HG02588 (cell line): Measurements from ENCODE around the gene ZNF319.

ENCODE experiments used
- ATAC-seq: cut with Tn5 transposase; IDR thresholded peaks from one replicate; pipeline ENCODE4 v1.9.1; 2021; ENCODE audit warnings: mild to moderate bottlenecking, moderate library complexity; ENCODE audit not compliant: unreplicated experiment

The ZNF319 gene

DNA sequence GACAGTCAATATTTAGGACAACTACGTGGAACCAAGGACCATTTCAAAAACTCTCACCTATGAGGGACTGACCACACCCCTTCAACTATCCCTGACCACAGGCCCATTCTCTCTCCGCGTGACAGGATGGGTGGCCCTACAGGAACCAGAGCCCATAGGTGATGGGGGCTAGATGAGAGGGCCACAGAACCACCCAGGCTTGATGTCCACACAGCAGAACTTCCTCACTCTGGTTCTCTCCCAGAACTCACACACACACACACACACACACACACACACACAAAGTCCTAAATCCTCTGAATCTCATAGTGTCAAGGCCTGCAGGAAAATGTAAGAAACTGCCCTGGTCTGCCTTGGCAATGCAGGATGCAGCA is 1.5 kb downstream of the ZNF319 start:
- no peak for ATAC-seq

DNA sequence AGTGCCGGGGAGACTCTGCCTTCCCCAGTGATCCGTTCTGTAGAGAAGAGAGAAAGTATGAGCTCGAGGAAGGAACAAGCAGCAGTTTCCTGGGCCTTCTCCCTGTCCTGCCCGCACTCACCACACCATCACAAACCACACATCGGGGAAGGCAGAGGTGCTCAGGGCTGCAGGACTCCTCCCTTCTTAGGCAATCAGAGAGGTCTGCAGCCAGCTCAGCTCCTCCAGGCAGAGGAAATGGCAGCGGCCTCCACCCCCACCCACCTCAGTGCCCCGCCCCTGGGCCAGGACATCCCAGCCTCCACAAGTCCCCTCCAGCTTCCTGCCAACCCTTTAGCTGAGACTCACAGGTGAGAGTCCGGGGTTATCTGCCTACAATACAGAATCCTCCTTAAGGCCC is 2.0 kb downstream of the ZNF319 start:
- no peak for ATAC-seq

DNA sequence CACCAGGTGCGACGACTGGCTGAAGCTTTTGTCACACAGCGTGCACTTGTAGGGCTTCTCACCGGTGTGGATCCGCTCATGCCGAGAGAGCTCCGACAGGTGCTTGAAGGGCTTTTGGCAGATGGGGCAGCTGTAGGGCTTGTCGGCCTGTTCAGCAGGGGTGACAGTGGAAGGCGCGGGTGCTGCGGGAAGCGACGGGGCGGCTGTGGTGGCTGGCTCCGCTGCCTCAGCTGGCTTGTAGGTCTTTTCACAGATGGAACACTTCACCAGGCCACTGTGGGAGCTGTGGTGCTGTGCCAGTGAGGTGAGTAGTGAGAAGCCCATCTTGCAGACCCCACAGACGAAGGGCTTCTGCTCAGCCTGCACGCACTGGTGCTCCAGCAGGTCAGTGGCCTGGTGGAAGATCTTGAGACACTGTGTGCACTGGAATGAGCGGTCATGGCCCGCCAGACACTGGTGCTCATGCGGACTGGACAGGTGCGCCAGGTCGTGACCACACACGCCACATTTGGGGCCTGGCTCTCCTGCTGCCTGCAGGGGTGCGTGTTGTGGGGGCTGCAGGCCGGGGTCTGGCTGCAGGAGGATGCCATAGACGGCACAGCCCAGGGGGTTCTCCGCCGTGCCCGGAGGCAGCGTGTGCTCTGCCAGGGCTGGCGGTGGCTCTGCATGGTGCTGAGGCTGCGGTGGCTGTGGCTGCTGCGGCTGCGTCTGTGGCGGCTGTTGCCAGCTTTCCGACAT is 2.8 kb downstream of the ZNF319 start:
- no peak for ATAC-seq

DNA sequence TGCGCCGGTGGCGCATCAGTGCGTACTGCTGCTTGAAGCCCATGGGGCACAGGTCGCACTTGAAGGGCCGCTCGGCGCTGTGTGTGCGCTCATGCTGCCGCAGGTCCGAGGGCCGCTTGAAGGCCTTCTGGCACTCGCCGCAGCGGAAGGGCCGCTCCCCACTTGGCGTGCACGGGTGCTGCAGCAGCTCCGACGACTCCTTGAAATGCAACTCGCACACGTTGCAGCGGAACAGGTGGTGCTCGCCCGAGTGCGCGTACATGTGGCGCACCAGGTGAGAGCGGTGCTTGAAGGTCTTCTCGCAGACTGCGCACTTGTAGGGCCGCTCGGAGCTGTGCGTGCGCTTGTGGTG is 3.3 kb downstream of the ZNF319 start:
- ATAC-seq: no peak

DNA sequence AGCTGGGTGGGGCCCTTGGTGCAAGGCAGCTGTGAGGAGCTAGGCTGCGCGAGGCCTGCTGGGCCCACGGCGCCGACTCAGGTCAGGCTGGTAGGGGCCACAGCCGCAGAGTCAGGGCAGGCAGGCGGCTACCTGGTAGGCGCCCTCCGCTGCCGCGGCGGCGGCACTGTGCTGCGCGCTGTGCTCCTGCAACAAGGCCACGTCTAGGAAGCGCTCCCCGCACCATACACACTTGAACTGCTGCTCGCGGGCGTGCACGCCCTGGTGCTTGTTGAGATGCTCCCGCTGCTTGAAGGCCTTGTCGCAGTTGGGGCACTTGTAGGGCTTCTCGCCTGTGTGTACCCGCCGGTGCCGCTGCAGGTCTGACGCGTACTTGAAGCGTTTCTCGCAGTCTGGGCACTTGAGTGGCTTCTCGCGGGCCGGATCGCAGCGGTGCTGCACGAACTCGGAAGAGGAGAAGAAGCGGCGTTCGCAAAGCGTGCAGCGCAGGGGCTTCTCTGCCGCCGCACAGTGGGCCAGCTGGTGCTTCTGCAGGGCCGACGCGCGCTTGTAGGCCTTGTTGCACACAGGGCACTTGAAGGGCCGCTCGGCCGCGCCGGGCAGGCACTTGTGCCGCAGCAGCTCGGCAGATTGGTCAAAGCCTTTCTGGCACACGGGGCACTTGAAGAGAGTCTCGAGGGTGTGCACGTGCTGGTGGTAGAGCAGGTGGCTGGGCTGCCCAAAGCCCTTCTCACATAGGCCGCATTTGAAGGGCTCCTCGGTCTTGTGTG is 3.9 kb downstream of the ZNF319 start:
- ATAC-seq: no peak

DNA sequence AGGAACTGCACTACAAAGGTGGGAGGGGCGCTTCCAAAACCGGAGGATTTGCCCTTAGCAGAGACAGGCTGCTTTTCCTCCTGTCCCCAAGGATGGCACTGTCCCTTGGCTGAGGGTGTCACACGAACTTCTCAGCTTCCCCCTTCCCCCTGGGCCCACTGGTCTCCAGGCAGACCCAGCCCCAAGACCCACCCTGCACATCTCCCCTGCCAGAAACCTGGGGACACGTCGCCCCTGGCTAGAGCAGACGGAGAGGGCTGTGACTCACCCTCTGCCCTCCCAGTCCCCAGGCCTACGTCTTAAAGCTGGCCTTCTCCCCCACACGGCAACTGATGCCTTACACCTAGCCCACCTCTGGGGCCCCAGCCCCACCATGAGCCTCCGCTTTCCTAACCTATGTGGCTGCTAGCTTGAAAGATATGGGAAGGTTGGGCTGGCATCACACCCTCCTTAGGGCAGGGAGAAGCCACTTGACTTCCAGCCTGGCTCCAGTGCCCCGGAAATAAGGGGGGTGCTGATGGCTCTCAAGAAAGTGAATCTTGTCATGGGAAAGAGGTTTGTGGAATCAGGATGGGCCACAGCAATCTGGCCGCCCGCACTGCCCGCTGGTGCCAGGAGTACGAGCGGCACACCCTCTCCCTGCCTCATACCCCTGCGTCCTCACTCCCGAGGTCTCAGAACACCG is 4.6 kb downstream of the ZNF319 start:
- ATAC-seq: no peak

DNA sequence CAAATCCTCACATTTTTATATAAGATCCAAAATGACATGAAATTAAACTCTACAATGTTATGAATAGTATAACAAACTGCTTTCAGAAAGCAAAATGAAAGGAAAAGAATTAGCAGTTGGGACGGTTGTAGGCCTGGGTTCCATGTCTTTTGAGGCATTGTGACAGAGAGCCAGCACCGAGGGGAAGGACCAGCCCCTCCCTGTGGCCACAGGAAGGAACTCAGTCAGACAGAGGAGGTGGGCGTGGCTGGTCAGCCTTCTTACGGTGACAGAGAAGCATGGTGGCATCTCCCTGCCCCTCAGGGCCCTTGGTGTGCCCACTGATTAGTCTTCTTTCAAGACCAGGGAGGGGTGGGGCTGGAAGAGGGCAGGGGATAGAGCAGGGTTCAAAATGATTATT is 5.7 kb downstream of the ZNF319 start:
- no peak for ATAC-seq

DNA sequence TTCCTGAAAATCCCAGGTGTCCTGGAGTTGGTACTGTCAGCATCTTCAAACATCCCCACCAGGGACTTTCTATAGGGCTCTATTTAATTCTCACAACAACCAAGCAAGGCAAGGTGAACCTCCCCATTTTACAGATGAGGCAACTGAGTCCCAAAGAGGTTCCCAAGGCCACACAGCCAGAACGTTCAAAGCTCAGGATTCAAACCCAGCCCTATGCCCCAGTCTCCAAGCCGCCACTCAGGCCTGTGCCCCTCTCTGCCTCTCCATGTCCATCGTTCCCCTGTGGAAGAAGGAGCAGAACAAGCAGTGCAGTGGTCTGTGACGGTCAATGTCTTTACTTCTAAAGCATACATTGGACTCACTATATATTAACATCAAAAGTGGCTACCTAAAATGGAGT is 6.1 kb downstream of the ZNF319 start:
- no peak for ATAC-seq

DNA sequence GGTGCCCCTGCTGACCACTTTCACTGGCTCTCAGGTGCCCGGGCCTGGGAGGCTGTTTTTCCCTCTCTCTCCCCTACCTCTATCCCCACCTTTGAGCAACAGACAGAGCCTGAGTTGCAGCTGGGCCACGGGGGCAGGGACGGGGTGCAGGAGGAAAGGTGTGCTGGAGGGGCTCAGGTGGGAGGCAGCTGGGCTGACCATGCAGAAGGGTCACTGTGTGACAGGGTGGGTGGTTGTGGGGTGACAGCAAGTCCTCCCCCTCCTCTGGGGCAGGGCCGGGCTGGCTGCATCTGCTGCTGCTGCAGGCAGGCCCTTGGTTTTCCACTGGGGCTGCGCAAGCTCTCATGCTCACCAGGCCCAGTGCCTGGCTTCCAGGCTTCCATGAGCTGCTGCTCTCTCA is 6.6 kb downstream of the ZNF319 start:
- no peak for ATAC-seq

DNA sequence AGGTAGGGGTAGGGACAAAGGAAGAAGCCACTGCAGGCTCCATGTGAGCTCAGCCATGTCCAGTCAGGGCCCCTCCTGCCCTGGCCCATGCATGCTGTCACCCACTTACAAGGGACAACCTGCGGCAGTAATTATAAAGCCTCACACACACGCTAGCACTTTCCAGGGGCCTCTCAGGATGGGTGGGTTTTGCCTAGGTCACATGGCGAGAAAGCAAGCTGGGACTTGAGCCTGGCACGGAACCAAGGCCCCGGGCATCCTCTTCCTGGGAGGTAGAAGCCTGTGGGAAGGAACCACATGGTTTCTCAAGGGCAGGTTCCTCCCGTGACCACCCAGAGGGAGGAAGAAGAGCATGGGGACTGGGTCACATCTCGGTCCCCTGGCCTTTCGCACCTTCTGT is 7.0 kb downstream of the ZNF319 start:
- ATAC-seq: no peak

DNA sequence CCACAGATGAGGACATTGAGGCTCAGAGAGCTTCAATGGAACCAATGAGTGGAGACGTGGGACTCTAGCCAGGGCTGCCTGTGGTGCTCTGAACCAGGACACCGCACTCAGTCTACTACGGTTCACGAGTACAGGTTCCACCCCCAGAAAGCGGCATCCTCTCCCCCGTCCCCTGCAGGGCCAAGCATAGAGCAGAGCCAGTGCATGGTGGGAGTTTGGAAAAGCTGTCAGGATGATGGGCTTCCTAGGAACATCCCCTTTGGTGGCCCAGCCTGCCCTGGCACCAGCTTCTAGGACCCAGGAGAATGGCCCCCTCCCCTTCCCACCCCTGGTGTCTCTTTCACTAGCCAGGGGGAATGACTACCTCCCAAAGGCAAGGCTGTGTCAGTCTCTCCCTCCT is 8.4 kb downstream of the ZNF319 start:
- ATAC-seq: no peak

DNA sequence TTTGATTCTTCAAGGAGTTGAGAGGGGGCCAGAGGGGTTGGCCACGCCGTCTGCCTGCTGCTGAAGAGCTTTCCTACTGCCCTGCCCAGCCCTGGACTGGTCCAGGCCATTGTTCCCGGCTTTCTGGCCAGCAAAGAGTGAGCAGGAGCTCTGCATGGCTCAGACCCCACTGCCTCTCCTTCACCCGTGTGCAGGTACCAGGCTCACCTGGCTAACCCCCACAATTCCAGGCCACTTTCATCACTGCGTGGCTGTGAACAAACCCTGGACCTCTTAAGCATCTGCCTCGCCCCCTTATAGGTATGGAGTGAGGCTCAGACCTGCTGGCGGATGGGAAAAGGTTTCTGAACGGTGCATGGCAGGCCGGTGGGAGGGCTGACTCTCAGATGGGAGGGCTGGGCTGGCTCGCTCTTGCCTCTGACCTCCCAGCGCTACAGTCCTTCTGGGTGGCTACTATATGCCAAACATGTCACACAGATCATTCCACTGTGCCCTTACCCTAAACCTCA is 8.9 kb downstream of the ZNF319 start:
- no peak for ATAC-seq

DNA sequence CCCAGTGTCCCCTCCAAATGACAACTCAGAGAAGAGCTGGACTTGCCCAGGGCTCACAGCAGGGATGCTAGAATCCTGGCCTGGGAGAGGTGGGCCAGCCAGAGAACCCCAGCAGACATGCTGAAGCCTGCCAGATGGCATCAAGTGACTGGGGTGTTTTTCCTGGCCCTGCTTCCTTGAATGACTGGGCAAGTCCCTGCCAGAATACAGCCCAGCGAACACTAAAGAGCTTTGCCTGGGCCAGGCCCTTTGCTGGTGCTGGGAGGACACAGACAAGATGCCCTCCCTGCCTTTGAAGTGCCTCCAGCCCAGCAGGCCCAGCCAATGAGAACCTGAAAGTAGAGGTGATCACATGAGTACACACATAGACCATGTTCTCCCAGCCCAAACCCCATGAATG is 11.5 kb downstream of the ZNF319 start:
- no peak for ATAC-seq

DNA sequence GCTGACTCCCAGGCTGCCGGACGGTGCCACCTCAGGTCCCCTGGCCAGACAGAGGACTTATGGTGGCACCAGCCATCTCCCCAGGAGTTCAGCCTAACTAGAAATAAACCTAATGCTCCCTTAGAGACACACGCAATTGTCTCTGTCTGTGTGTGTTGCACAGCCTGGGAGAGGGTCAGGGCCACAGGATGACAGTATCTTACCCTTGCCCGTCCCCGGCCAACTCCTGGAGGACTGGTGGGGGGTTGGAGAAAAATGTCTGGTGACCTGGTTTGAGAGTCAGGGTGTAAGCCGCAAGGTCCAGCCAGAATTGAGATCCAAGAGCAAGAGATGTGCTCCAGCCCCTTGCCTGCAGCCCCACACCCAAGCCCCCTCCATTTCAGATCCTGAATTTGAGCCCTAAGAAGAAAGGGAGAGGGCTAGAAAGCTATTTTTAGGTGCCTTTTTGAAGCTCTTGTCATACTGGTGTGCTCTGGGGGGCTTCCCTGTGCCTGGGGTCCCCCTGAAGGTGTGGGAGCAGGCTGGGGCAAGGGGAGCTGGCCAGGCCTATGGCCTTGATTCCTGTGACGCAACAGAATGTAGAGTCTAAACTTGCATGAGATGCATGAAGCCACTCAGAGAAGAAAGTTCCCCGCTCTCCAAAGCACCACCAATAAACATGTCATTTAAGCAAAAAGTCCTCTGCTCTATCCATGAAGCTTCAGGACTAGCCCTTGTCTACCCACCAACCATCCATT is 12.9 kb downstream of the ZNF319 start:
- ATAC-seq: no peak

DNA sequence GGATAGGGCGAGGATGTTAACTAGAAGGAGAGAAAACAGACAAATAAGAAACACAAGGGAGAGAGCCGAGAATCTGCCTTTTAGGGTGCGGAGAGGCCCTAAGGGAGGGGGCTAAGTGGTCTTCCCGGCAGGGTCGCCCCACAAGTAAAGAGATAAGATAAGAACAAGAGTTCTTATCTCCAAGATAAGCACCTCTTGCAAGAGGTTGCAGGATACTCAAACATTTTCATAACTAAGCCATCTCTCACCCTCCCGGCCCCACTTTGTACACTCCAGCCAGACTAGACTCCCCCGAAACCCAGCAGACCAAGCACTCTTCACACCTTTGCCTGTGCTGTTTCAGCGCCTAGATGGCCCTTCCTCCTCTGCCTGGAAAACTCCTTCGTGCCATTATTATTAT is 14.3 kb downstream of the ZNF319 start:
- ATAC-seq: no peak

DNA sequence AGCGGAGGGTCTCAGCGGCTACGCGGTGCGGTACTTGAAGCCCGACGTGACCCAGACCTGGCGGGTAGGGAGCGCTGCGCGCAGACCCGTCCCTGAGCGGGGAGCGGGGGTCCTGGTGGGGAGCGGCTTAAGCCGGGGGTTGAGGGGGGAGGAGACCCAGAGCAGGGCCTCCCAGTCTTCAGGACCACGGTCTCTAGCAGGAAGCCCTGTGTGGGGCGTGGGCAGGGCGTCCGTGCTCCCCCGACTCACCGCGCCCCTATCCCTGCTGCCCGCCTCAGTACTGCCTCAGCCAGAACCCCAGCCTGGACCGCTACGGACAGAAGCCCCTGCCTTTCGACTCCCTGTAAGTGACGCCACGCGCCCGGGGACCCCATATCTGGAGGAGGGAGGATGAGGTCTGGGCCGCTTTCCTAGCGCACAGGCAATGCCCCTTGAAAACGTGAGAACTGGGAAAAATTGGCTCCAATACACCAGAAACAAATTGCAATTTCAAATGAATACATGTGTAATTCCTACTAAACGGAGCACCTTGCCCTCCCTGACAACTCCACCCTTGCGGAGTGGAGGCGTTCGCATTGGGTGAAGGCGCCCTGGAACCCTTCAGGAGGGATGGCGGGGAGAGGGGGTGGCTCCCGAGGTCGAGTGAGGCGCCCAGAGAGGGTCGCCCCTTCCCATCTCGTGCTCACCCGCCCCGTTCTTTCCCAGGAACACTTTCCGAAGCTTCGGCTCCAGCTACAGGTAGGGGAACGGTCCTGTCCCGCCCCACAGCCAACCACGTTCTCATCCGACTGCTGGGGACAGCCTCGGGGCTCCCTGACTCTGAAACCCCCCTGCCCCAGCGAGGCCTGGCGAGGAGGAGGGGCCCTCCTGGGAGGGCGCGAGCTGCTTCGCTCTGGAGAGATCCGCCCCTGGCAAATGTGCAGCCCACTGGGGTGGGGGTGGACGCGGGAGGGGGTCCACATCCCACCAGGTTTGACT is 15.0 kb downstream of the ZNF319 start:
- ATAC-seq: no peak

DNA sequence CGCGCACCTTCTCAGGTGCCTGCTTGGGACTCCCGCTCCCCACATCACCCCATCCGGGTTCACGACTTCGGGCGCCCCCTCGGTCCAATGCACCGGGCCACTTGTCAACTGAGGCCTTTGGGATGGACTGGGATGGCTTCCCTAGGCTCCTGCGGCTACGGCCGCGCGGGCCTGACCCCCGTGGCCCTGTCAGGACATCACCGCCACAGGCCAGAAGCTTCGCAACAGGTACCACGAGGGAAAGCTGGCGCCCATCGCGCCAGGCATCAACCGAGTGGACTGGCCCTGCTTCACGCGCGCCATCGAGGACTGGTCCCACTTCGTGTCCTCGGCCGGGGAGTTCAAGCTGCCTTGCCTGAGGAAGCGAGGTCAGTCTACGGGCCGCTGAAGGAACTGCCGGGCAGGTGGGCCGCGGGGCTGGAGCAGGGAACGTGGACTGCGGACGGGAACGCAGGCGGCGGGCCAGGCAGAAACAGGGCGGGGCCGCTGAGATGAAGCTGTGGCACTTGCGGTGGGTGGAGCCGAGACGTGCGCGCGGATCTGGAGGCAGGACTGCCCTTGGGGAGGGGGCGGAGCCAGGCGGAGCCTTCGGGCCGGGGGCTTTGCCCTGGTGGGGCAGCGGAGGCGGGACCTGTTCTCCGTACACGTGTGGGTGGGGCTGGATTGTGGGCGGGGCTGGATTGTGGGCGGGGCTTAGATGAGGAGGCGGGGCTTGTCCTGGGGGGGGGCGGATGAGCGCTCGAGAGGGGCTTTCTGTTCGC is 15.8 kb downstream of the ZNF319 start:
- ATAC-seq: no peak

DNA sequence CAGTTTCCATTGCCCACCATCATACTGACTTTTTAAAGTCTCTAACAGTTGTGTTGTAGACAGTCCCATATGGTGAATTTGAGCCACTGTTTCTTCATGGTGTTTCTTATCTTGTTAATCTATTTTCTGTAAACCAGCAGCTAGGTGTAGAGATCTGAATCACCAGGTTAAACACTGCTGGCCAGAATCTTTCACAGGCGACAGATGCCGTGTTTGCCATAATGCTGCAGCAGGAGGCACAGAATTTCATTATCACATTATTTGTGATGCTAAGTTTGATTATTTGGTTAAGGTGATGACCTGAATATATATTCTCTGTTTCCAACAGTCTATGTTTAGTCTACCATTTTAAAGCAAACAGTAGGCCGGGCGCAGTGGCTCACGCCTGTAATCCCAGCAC is 18.1 kb downstream of the ZNF319 start:
- ATAC-seq: no peak

DNA sequence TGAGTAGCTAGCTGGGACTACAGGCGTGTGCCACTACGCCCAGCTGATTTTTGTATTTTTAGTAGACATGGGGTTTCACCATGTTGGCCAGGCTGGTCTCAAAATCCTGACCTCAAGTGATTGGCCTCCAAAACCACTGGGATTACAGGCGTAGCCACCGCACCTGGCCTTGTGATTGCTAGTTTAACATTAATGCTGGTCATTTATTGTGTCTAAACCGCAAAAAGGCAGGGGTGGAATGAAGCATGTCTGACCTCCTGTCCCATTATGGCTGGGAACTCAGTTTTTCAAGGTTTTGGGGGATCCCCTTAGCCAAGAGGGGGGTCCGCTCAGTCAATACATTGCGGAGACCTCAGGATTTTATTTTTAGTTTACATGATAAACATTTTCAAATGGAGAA is 18.8 kb downstream of the ZNF319 start:
- no peak for ATAC-seq
